ENCODE data around the gene TIMM23B. TPM values are rescaled to one million over a fixed set of nuclear protein-coding genes. Genes with fewer than 3 reads are reported as not detected.
"Not testable (repeated sequence)": the region's sequence is repeated elsewhere in the genome, so short reads cannot be mapped to it uniquely, and the experiment has no call there.

TIMM23B gene
- total RNA-seq, 2 experiments from 2014 or later = 18.6 to 18.9 TPM

DNA sequence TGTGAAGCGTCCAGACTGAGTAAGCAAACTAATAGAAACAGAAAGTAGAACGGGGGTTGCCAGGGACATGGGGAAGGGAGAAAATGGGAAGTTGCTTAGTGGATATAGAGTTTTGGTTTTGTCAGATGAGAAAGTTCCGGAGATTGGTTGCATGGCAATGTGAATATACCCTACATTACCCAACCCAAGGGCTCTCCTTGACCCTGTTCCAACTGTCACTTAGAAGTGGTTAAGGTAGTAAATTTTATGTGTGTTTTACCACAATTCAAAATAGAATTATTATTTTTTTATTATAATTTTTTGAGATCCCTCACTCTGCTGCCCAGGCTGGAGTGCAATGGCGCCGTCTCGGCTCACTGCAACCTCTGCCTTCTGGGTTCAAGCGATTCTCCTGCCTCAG, 72.2 kb downstream of the TIMM23B start:
- H3K27me3 Mint-ChIP-seq (ENCODE audit: low read depth); H3K36me3 Mint-ChIP-seq (ENCODE audit: low read depth); DNase-seq; H3K27ac Mint-ChIP-seq; H3K9me3 Mint-ChIP-seq; intact Hi-C loops (cut with micrococcal nuclease); H3K4me3 Mint-ChIP-seq; CTCF ChIA-PET; H3K4me1 Mint-ChIP-seq (ENCODE audit: low read depth): not testable (repeated sequence)

DNA sequence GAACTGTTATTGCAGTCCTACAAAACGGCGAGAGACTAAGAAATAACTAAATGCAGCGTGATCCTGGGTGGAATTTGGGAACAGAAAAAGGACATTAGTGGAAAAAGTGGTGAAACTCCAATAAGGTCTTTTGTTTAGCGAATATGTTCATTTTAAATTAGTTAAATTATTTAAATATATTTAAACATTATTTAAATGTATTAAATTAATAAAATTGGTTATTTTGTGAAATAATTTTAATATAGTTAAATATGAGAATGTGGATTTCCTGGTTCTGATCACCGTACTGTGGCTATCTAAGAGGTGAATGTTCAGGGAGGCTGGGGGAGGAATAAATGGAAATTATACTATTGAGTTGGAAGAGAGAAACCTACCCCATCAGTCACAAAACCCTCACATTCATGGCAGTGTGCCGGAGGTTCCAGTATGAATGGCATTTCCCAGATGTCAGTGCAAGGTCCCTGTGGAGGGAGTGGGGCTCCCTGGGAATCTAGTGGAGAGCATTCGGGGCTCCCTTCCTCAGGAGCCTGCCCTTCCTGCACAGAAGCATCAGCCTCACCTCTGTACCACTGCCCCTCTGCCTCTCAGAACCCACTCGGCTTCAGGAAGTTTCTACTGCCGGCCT, 73.9 kb downstream of the TIMM23B start:
- H3K27ac Mint-ChIP-seq; CTCF ChIA-PET; H3K27me3 Mint-ChIP-seq (ENCODE audit: low read depth); H3K4me1 Mint-ChIP-seq (ENCODE audit: low read depth); H3K9me3 Mint-ChIP-seq; H3K36me3 Mint-ChIP-seq (ENCODE audit: low read depth); intact Hi-C loops (cut with micrococcal nuclease); DNase-seq; H3K4me3 Mint-ChIP-seq: not testable (repeated sequence)

DNA sequence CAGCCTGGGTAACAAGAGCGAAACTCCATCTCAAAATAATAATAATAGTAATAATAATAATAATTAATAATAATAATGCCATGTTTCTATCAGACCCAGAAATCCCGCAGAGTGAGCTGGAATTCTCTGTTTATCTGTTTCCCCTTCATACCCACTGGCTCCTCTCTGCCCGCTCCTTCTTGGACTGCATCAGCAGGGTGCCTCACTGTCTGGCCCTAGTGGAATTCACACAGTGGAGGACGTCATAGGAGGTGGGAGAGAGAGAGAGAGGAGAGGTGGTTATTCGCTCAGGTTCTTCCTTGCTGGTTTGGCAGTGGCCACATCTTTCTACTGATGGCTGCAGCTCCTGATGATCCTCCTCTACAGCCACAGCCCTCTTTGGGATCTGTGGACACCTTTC, 75.1 kb downstream of the TIMM23B start:
- H3K36me3 Mint-ChIP-seq (ENCODE audit: low read depth); H3K4me3 Mint-ChIP-seq; CTCF ChIA-PET; H3K9me3 Mint-ChIP-seq; H3K27me3 Mint-ChIP-seq (ENCODE audit: low read depth); H3K4me1 Mint-ChIP-seq (ENCODE audit: low read depth); intact Hi-C loops (cut with micrococcal nuclease); H3K27ac Mint-ChIP-seq; DNase-seq: not testable (repeated sequence)

DNA sequence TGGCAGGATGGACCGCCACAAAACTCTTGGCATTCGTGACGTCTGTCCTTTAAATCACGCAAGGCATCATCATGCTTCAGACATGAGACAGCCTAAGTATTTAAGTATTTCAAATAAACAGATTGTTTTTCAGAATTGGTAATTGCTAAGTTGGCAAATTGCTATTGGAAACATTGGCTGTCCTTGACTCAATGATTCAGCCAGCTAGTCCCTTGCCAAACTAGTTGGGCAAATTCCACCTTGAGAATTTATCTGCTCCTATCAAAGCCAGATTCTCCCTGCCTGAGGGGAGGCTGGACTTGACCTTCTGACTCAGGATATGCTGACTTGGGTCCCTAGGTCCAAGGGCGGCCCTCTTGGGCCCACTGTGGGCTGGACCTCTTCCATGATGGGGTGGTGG, 75.8 kb downstream of the TIMM23B start:
- H3K4me1 Mint-ChIP-seq (ENCODE audit: low read depth); H3K27me3 Mint-ChIP-seq (ENCODE audit: low read depth); H3K27ac Mint-ChIP-seq; CTCF ChIA-PET; H3K4me3 Mint-ChIP-seq; H3K9me3 Mint-ChIP-seq; DNase-seq; intact Hi-C loops (cut with micrococcal nuclease); H3K36me3 Mint-ChIP-seq (ENCODE audit: low read depth): not testable (repeated sequence)

DNA sequence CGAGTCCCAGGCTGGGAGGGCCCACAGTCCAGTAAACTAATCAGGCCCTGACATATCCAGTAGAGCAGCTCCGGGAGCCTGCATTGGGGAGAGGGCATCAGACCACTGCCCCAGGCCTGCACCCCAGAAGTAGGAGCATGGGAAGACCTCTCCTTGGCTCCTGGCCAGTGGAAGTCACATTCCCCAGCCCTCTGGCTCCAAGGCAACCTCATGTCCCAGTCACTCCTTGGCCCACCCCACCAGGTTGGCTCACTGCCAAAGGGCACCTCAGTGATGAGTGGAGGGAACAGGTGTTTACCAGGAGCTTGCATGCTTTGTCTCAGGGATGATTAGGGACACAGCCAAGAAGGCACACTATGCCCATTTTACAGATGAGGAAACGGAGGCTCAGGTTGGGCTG, 77.4 kb downstream of the TIMM23B start:
- intact Hi-C loops (cut with micrococcal nuclease); H3K36me3 Mint-ChIP-seq (ENCODE audit: low read depth); H3K4me3 Mint-ChIP-seq; H3K9me3 Mint-ChIP-seq; CTCF ChIA-PET; H3K4me1 Mint-ChIP-seq (ENCODE audit: low read depth); DNase-seq; H3K27ac Mint-ChIP-seq; H3K27me3 Mint-ChIP-seq (ENCODE audit: low read depth): not testable (repeated sequence)

DNA sequence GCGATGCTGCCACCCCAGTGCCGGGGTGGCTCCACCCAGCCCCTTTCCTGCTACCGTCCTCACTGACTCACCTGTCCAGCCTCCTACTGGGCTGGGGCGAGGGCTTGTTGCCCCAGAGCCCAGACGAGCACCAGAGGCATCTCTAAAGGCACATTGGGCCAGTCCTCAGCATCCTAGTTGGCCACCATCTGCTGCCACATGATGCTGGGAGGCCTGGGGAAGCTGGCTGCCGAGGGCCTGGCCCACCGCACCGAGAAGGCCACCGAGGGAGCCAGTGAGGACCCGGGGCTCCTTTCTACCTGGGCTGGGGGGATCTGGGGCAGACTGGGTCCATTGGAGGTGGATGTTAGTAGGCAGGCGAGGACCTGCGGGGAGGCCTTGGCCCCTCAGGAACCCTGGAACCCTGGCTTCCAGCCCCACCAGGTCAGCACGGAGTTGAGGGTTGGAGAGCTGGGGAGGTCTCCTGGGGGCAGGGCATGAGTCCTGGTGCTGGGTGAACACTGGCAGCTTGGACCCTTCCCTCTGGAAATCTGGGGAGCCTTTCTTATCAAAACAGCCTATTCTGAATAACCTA, 78.7 kb downstream of the TIMM23B start:
- H3K36me3 Mint-ChIP-seq (ENCODE audit: low read depth); H3K4me1 Mint-ChIP-seq (ENCODE audit: low read depth); CTCF ChIA-PET; intact Hi-C loops (cut with micrococcal nuclease); H3K27ac Mint-ChIP-seq; H3K27me3 Mint-ChIP-seq (ENCODE audit: low read depth); H3K4me3 Mint-ChIP-seq; H3K9me3 Mint-ChIP-seq; DNase-seq: not testable (repeated sequence)

DNA sequence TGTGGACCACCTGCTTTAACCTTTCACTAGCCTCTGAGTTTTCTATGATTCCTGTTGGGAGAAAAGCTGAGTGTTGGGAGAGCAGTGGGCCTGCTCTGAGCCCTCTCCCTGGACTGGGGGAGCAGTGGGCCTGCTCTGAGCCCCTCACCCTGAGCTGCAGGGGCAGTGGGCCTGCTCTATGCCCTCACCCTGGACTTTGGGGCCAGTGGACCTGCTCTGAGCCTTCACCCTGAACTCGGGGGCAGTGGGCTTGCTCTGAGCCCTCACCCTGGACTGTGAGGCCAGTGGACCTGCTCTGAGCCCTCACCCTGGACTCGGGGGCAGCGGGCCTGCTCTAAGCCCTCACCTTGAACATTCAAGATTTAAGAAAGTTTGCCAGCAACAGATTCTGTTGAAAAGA, 79.8 kb downstream of the TIMM23B start:
- CTCF ChIA-PET = no interaction called here
- intact Hi-C loops (cut with micrococcal nuclease) = no loop called here
- Mint-ChIP-seq H3K27me3 (ENCODE audit: low read depth) (peaks cover 15% of the 10 kb centered on the region), H3K27ac (no peak overlapping the region), H3K4me1 (ENCODE audit: low read depth) (no peaks in the 10 kb centered on the region), H3K9me3 (no peaks in the 10 kb centered on the region), H3K4me3 (no peak overlapping the region), H3K36me3 (ENCODE audit: low read depth) (no peaks in the 10 kb centered on the region)
- no peak for DNase-seq

Other genes with a start within 250 kb of the TIMM23B start
- gene OGDHL, start 179.7 kb upstream of the TIMM23B start, total RNA-seq = under 1 TPM; 0.12 to 0.37 TPM
- 10 to 100 TPM; 25.4 to 27.2 TPM for gene PARG, start within 50 bp of the TIMM23B start, total RNA-seq
- 10 to 100 TPM; 11.6 to 12.8 TPM for gene AGAP6, start 46.4 kb downstream of the TIMM23B start, total RNA-seq
- 10 to 100 TPM; 16.4 to 17.0 TPM for gene WASHC2A, start 125.9 kb downstream of the TIMM23B start, total RNA-seq